GM12864 (cell line): ENCODE data around the gene VIPR2.

Source experiments
- DNase-seq: peaks from one replicate; pipeline ENCODE4 v3.0.0-alpha.2; 2011; ENCODE audit warnings: low read depth
- H3K4me3 ChIP-seq: 2 replicates; pipeline ENCODE4 v1.5.1; 2011; ENCODE audit warnings: mild to moderate bottlenecking, low read depth, low read length, control low read depth
- CTCF ChIP-seq: IDR thresholded peaks from 2 replicates; pipeline ENCODE4 v1.5.1; 2011; ENCODE audit warnings: low read depth, mild to moderate bottlenecking, moderate library complexity, low read length, control low read depth, inconsistent platforms; ENCODE audit errors: missing control alignments

The VIPR2 gene

GRCh38 chr7:159099711-159100231, 44.9 kb downstream of the VIPR2 start:
- TF ChIP-seq CTCF: no peak
- DNase-seq: no peak
- no peak overlapping the region for H3K4me3 ChIP-seq

- no peak for DNase-seq
- no peak overlapping the region for H3K4me3 ChIP-seq
- TF ChIP-seq CTCF: no peak
These were observed 45.6 kb downstream of the VIPR2 start for GRCh38 chr7:159098811-159099655.

GRCh38 chr7:159098424-159098786, 46.3 kb downstream of the VIPR2 start:
- no peak for TF ChIP-seq CTCF
- no peak overlapping the region for H3K4me3 ChIP-seq
- no peak for DNase-seq

GRCh38 chr7:159097661-159098423, 46.8 kb downstream of the VIPR2 start:
- DNase-seq: no peak
- no peak for TF ChIP-seq CTCF
- H3K4me3 ChIP-seq: no peak overlapping the region

GRCh38 chr7:159096736-159097581, 47.7 kb downstream of the VIPR2 start:
- H3K4me3 ChIP-seq: no peak overlapping the region
- TF ChIP-seq CTCF: no peak
- DNase-seq: no peak

- DNase-seq: no peak
- H3K4me3 ChIP-seq: no peak overlapping the region
- TF ChIP-seq CTCF: no peak
These were observed 48.7 kb downstream of the VIPR2 start for GRCh38 chr7:159095979-159096411.
